Central memory CD8-positive, alpha-beta T cell (primary cell): ENCODE data around the gene PDE4B.
"Not testable (repeated sequence)": the region's sequence is repeated elsewhere in the genome, so short reads cannot be mapped to it uniquely, and the experiment has no call there.

Experiments used
- ATAC-seq: fragments of 150-1000 bp; cut with Tn5 transposase; replicated peaks from 2 replicates; pipeline ENCODE4 v1.10.0; 2022; ENCODE audit warnings: mild to moderate bottlenecking, moderate FRiP score, moderate number of reproducible peaks; ENCODE audit not compliant: poor library complexity, severe bottlenecking; ENCODE audit errors: extremely low read depth
- DNase-seq, 2 donors: peaks; one replicate each; pipeline ENCODE4 v3.0.0; 2021; ENCODE audit warnings: low spot score in 2 of 2
- H3K27ac Mint-ChIP-seq: one replicate; pipeline ENCODE4 v1.8.0; 2022; ENCODE audit warnings: low read depth, mild to moderate bottlenecking, moderate library complexity, mixed read lengths
- H3K27me3 Mint-ChIP-seq: one replicate; pipeline ENCODE4 v1.8.0; 2022; ENCODE audit warnings: mixed read lengths
- H3K36me3 Mint-ChIP-seq: one replicate; pipeline ENCODE4 v1.8.0; 2022; ENCODE audit warnings: mild to moderate bottlenecking, moderate library complexity, mixed read lengths; ENCODE audit not compliant: insufficient read depth
- H3K4me1 Mint-ChIP-seq: one replicate; pipeline ENCODE4 v1.8.0; 2022; ENCODE audit warnings: mixed read lengths
- H3K4me3 Mint-ChIP-seq: one replicate; pipeline ENCODE4 v1.8.0; 2022; ENCODE audit warnings: mild to moderate bottlenecking, moderate library complexity, mixed read lengths
- H3K9me3 Mint-ChIP-seq: one replicate; pipeline ENCODE4 v1.8.0; 2022; ENCODE audit warnings: mixed read lengths

PDE4B gene

DNA sequence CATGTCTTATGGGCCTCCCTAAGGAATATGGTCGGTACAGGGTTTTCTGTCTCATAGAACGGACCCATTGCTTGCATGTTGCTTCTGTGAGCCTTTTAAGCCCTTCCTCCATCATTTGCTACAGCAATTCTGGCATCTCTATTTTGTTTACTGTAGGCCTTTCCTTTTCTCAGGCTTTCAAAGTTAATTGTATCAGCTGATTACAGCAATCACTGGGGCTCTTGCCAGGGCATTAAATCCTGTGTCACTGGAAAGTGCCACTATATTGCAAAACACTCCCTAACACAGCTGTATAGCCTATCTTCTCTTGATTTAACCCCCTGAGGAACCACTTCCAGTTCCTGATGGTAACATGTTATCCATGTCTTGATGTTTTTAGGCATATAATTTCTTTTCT, 156.5 kb downstream of the PDE4B start:
- no peaks in the 10 kb centered on the region for H3K4me1 Mint-ChIP-seq
- no peak overlapping the region for H3K4me3 Mint-ChIP-seq
- no peaks in the 10 kb centered on the region for H3K9me3 Mint-ChIP-seq
- ATAC-seq (no peak), DNase-seq (no peak)
- no peak overlapping the region for H3K27ac Mint-ChIP-seq
- H3K36me3 Mint-ChIP-seq: no peaks in the 10 kb centered on the region
- H3K27me3 Mint-ChIP-seq: peaks cover 26% of the 10 kb centered on the region

DNA sequence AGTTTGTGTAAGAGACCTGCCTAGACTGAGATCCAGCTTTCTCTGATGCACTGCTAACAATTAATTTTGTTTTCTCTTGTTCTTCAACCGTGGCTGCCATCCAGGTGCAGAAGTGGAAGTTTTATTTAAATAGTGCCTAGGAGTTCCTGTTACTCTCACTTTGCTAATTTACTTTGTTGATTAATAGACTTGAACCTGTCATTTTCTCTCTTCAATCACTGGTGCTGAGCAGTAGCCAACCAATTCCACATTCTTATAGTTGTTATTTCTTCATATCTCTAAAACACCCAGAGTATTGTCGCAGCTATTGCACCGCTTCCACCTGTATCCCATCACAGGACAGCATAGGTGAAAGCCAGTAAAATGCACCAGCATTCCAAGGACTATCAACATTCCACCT, 157.2 kb downstream of the PDE4B start:
- Mint-ChIP-seq H3K4me3 (no peak overlapping the region), H3K36me3 (no peaks in the 10 kb centered on the region), H3K27ac (no peak overlapping the region), H3K9me3 (no peaks in the 10 kb centered on the region), H3K27me3 (peaks cover 19% of the 10 kb centered on the region), H3K4me1 (no peaks in the 10 kb centered on the region)
- no peak for DNase-seq
- no peak for ATAC-seq

GRCh38 chr1:65952696-65953095, 160.0 kb downstream of the PDE4B start:
- Mint-ChIP-seq H3K27me3 (peaks cover 10% of the 10 kb centered on the region), H3K4me3 (no peak overlapping the region), H3K9me3 (no peaks in the 10 kb centered on the region), H3K36me3 (no peaks in the 10 kb centered on the region), H3K4me1 (no peaks in the 10 kb centered on the region), H3K27ac (no peak overlapping the region)
- no peak for DNase-seq
- no peak for ATAC-seq

GRCh38 chr1:65953170-65953569, 160.5 kb downstream of the PDE4B start:
- no peaks in the 10 kb centered on the region for H3K9me3 Mint-ChIP-seq
- H3K27me3 Mint-ChIP-seq: peaks cover 10% of the 10 kb centered on the region
- H3K27ac Mint-ChIP-seq: no peak overlapping the region
- no peaks in the 10 kb centered on the region for H3K36me3 Mint-ChIP-seq
- no peak overlapping the region for H3K4me3 Mint-ChIP-seq
- no peak for DNase-seq
- no peaks in the 10 kb centered on the region for H3K4me1 Mint-ChIP-seq
- no peak for ATAC-seq

DNA sequence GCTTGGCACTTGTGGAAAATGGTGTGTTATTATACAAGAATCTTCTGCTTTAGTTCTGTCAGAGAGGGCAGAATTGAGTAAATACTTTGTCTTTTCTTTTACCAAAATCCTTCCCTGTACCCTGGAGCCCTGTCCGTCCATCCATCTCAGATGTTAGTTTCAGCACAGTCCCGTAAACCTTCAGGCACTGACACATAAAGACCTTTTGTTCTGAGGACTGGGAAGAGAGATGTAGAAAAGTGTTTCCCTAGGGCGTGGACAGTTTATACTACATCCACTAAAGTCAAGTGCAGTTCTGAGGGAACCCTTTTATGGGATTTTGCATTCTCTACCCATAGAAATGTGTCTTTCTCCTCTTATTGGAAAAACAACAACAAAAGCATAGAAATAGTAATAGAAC, 162.4 kb downstream of the PDE4B start:
- Mint-ChIP-seq H3K36me3 (no peaks in the 10 kb centered on the region), H3K27ac (no peak overlapping the region), H3K9me3 (no peaks in the 10 kb centered on the region), H3K4me1 (no peaks in the 10 kb centered on the region), H3K27me3 (peaks cover 12% of the 10 kb centered on the region), H3K4me3 (no peak overlapping the region)
- no peak for ATAC-seq
- DNase-seq: no peak

- H3K9me3 Mint-ChIP-seq: no peaks in the 10 kb centered on the region
- peaks cover 11% of the 10 kb centered on the region for H3K27me3 Mint-ChIP-seq
- H3K4me3 Mint-ChIP-seq: no peak overlapping the region
- no peak overlapping the region for H3K27ac Mint-ChIP-seq
- DNase-seq (no peak), ATAC-seq (no peak)
- H3K36me3 Mint-ChIP-seq: no peaks in the 10 kb centered on the region
- H3K4me1 Mint-ChIP-seq: no peaks in the 10 kb centered on the region
Observed at GRCh38 chr1:65955503-65955902, 162.8 kb downstream of the PDE4B start.

GRCh38 chr1:65958561-65959350, 166.1 kb downstream of the PDE4B start:
- Mint-ChIP-seq H3K4me3 (no peak overlapping the region), H3K27ac (no peak overlapping the region), H3K36me3 (no peaks in the 10 kb centered on the region)

GRCh38 chr1:65959896-65960567, 167.3 kb downstream of the PDE4B start:
- no peaks in the 10 kb centered on the region for H3K9me3 Mint-ChIP-seq
- no peaks in the 10 kb centered on the region for H3K36me3 Mint-ChIP-seq
- peaks cover 8% of the 10 kb centered on the region for H3K27me3 Mint-ChIP-seq
- DNase-seq: no peak
- no peak overlapping the region for H3K27ac Mint-ChIP-seq
- no peak for ATAC-seq
- no peak overlapping the region for H3K4me3 Mint-ChIP-seq
- H3K4me1 Mint-ChIP-seq: no peaks in the 10 kb centered on the region

More at GRCh38 chr1:65958561-65959350, 166.1 kb downstream of the PDE4B start:
- no peaks in the 10 kb centered on the region for H3K9me3 Mint-ChIP-seq
- H3K4me1 Mint-ChIP-seq: no peaks in the 10 kb centered on the region
- ATAC-seq (peak; percentile 40), DNase-seq (peak in 1 of 2 donors; percentile 11)
- H3K27me3 Mint-ChIP-seq: peaks cover 8% of the 10 kb centered on the region

- Mint-ChIP-seq H3K9me3 (no peaks in the 10 kb centered on the region), H3K36me3 (no peaks in the 10 kb centered on the region), H3K27me3 (peaks cover 31% of the 10 kb centered on the region), H3K27ac (no peak overlapping the region), H3K4me1 (no peaks in the 10 kb centered on the region), H3K4me3 (no peak overlapping the region)
- no peak for ATAC-seq
- DNase-seq: no peak
Observed at GRCh38 chr1:65963156-65963888, 170.6 kb downstream of the PDE4B start.

DNA sequence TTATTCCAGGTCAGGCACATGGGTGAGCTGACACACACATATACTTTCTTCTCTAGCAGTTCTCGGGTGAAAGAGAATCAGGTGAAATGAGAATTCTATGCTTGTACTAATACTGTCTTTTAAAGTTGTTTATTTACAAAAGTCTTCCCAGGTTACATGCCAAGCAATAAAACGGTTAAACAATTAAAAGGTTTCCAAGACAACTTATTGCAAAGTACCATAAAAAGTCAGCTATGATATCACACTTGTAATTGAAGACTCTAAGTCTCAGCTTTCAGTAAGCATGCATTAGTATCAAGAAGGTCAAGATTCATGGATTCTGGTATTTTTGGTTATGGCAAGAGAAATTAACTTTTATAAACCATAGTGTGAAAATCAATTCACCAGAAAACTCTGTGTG, 171.4 kb downstream of the PDE4B start:
- ATAC-seq: no peak
- H3K9me3 Mint-ChIP-seq: no peaks in the 10 kb centered on the region
- no peaks in the 10 kb centered on the region for H3K4me1 Mint-ChIP-seq
- H3K4me3 Mint-ChIP-seq: no peak overlapping the region
- DNase-seq: no peak
- peaks cover 31% of the 10 kb centered on the region for H3K27me3 Mint-ChIP-seq
- H3K27ac Mint-ChIP-seq: no peak overlapping the region
- no peaks in the 10 kb centered on the region for H3K36me3 Mint-ChIP-seq

GRCh38 chr1:65965112-65965996, 172.7 kb downstream of the PDE4B start:
- H3K4me1 Mint-ChIP-seq: no peaks in the 10 kb centered on the region
- no peak overlapping the region for H3K27ac Mint-ChIP-seq
- DNase-seq (no peak), ATAC-seq (no peak)
- H3K36me3 Mint-ChIP-seq: no peaks in the 10 kb centered on the region
- H3K27me3 Mint-ChIP-seq: peaks cover 35% of the 10 kb centered on the region
- no peak overlapping the region for H3K4me3 Mint-ChIP-seq
- H3K9me3 Mint-ChIP-seq: no peaks in the 10 kb centered on the region

DNA sequence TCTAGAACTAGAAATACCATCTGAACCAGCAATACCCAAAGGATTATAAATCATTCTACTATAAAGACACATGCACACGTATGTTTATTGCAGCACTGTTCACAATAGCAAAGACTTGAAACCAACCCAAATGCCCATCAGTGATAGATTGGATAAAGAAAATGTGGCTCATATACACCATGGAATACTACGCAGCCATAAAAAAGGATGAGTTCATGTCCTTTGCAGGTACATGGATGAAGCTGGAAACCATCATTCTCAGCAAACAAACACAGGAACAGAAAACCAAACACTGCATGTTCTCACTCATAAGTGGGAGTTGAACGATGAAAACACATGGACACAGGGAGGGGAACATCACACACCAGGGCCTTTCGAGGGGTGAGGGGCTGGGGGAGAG, 174.8 kb downstream of the PDE4B start:
- H3K27me3 Mint-ChIP-seq: peaks cover 56% of the 10 kb centered on the region
- H3K27ac Mint-ChIP-seq, ATAC-seq, H3K36me3 Mint-ChIP-seq, H3K9me3 Mint-ChIP-seq, H3K4me3 Mint-ChIP-seq, DNase-seq, H3K4me1 Mint-ChIP-seq: not testable (repeated sequence)
